GM04503 (cell line): ENCODE measurements around the gene BCL2L15.

Source experiments
- DNase-seq: peaks from one replicate; pipeline ENCODE4 v3.0.0-alpha.2; 2012; ENCODE audit warnings: low read depth

BCL2L15 gene

DNA sequence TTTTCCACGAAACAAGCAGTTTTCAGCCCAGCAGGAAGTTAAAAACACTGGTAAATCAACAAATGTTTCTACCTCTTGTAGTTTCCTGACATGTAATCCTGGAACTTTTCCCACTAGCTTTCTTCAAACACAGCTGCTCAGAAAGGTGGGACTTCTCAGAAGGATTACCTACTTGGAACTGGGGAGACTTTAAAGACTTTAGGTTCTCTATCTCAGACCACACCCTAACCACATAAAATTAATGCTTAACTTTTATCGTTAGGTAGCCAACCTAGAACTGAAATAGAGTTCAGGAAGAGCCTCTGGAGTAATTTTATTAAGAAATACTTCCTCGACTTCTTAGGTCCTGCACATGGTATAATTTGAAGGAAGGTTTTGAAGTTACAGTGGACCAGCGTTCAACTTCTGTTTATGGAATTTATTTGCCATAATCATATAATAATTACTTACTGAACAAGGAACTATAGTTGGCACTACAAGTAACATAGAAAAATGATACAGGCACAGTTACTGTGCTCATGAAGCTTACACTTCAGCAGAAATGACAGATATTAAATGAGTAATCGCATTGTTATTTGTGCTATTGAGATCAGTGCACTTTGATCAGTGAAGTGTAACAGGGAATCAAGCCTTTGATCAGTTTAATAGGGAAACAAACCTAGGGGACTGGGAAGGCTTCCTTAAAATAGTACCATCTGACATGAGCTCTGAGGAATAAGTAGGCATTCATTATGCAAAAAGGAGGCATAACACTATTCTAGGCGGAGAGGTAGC is at the start of gene BCL2L15:
Gene BCL2L15 (minus strand): TSS at position 180 of the 774 bp plus-strand sequence. CDS start 206 bp downstream, outside the sequence.
- DNase-seq = no peak

DNA sequence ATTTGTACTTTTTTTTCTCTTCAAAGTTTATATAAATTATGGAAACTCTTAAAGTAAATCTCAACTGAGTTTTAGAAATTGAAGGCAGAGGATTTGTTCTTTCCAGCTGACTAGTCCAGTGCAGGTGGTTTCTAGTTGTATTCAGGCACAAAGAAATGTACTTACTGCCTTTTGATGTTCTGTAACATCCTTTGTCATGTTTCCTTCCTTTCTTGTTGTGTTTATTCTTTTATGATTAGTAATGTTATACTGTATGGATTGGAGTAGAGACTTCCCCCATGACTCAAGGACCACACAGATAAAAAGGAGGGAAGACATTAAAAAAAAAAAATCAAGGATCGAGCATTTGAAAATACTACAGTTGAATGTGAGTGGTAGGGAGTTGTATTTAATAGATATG is 49.8 kb upstream of the BCL2L15 start:
- no peak for DNase-seq

DNA sequence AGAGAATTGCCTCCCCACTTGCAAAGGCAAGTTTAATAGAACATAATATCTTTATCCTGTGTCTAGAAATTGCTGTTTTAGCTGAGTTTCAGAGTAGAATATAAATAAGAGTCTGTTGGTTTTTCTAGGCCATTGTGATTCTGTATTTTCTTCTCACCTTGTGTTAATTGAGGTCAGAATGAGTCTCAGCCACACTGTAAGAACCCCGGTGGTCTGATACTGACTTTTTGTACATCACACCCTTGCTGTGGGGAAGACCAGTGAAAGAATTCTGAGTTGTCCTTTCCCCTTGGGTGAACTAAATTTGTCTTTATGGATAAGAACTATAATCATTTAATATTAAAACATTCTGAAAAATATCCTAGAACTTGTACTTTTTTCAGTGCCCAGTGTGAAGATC is 48.6 kb upstream of the BCL2L15 start:
- DNase-seq = no peak

DNA sequence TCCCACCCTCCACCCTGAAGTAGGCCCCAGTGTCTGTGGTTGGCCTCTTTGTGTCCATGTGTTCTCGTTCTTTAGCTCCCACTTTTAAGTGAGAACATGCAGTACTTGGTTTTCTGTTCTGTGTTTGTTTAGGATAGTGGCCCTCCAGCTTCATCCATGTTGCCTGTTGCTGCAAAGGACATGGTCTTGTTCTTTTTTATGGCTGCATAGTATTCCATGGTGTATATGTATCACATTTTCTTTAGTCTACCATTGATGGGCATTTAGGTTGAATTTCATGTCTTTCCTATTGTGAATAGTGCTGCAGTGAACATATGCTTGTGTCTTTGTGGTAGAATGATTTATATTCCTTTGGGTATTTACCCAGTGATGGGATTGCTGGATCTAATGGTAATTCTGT is 47.8 kb upstream of the BCL2L15 start:
- no peak for DNase-seq

DNA sequence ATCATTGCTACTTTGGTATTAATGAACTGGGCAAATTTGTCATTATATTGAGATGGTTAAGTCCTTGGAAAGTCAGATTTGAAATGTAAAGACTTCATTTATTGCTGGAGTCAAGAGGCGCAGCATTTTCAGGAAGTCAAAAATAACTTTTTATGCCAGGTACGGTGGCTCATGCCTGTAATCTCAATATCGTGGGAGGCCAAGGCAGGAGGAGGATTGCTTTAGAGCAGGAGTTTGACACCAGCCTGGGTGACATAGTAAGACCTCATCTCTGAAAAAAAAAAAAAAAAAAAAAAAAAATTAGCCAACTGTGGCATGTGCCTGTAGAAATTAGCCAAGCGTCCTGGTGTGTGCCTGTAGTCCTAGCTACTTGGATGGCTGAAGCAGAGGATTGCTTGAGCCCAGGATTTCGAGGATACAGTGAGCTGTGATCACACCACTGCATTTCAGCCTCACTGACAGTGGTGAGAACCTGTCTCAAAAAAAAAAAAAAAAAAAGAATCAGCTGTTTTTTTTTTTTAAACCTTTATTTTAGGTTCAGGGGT is 47.2 kb upstream of the BCL2L15 start:
- no peak for DNase-seq

DNA sequence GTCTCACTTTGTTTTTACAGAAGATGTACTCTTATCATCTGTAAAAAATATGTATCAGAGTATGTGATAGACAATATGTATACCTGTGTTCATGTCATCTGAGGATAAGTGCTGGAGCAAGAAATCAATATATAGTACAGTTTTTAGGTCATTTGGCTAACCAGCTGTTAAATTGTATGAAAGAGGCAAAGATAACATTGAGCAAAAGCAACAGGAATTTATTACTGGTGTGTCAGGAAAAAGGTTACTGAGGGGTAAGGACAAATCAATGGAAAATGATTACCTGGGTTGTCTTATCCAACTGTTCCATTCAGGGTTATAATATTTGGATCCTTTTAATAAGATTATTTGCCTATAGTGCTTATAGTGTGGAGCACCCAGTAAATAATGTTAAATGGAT is 46.6 kb upstream of the BCL2L15 start:
- DNase-seq = no peak

DNA sequence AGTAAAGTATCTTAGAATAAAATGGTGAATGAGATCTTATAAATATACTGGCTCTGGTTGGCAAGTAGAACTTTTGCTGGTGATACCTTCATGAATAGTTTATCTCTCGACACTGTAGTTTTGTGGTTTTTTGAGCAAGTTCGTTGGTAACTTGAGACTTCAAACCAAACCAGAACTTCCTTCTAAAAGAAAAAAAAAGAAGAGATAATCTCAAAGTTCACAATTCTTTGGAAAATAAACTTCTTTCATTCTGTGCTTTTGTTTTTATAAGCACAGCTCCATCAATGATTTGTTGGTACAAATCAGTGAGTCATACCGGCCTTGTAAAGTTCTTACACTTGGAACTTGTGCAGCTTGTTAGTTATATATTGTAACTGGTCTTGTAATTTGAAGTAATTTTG is 44.1 kb upstream of the BCL2L15 start:
- DNase-seq = peak; percentile 15

DNA sequence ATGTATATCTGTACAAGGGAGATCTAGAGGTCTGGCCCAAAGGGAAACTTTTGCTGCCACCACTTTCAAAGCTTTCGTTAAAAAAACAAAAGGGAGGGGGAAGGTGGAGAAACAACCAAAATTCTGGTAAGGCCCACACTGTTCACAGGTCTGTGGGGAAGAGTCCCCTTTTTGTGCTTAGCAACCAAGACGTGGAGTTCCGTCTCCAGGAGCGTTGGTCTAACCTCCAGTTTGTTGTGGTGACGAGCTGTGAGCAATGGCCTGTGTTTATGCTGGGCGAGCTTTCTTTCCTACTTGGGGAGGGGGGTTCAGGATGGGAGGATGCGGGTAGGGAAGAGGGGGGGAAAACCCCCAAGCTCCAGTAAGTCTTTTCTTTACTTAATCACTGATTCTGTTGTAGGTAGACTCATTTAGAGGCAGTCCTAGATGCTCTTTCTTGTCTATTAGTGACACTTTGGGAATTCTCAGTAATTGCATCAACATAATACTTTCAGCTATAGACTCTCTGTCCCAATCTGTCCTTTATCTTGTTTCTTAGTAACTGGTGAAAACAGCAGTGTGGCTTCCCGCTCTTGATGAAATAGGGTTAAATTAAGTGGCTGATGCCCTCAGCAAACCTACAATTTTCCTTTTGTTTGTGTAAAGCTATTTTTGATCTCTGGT is 43.2 kb upstream of the BCL2L15 start:
- DNase-seq = peak; percentile 41

DNA sequence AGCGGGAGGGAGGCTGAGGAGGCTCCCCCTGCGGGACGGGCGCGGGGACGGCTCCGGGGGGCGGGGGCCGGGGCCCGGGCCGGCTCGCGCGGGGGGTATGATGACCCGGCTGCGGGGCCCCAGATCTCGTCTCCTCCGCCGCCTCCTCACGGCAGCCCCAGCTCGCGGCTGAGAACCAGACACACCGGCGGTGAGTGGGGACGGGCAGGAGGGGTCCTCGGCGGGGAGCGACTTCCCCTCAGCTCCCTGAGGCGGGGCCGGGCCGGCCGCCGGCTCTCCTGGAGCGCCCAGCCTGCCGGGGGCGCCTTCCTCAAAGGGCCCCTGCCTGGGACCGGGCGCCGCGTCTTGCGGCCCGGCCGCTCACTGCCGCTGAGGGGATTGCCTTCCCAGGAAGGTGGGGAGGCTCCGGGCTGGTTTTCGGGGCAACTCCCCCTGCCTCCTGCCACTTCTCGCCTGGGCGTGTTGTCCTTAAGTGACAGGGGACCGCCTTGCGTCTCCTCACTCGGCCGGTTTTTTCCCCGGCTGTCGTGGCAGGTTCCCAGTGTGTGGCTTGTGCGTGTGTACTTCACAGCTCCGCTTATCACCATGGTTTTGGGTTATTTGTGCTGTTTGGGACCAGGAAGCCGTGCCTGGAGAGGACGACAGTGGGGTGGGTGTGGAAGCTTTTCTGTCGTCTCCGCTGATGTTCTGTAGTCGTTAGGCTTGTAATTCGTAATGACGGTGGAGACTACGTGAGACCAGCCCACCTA is 42.5 kb upstream of the BCL2L15 start:
- DNase-seq = peak; percentile 26

DNA sequence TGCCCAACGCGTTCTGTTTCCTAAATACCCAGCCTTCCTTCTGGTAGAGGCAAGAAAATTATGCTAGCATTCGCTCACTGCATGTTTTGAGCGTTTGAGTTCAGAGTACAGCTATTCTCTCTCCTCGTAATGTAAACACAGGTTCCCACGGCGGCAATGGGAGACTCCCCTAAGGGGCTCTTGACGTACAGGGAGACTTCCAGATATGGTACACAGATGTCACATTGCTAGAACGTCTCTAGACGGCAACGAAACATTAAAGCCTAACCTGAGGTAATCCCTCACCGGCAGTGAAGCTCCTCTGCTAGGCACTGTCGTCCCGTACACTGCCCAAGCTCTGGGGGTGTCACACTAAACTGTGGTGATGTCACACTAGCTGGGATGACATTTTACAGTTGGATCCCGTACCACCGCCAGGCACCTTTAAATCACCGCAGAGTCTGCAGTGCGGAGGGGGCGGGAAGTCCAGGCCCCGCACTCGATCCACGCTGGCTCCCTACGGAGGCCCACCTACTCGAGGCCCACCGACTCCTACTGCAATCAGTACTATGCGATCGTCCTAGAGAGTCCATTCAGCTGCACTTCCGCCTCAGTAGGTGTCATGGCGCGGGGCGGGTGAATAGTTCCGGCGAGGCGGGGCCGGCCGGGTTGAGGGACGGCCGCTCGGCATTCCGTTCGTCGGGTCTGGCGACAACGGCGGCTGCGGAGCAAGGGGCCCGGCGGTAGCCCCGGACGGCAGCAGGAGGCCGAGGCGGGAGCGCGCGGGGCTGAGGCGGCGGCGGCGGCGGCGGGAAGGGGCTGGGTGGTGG is 41.8 kb upstream of the BCL2L15 start, which contains the start of gene HIPK1:
Gene HIPK1 (plus strand): TSS at position 384 of the 809 bp plus-strand sequence.
- DNase-seq = peak; percentile 47

DNA sequence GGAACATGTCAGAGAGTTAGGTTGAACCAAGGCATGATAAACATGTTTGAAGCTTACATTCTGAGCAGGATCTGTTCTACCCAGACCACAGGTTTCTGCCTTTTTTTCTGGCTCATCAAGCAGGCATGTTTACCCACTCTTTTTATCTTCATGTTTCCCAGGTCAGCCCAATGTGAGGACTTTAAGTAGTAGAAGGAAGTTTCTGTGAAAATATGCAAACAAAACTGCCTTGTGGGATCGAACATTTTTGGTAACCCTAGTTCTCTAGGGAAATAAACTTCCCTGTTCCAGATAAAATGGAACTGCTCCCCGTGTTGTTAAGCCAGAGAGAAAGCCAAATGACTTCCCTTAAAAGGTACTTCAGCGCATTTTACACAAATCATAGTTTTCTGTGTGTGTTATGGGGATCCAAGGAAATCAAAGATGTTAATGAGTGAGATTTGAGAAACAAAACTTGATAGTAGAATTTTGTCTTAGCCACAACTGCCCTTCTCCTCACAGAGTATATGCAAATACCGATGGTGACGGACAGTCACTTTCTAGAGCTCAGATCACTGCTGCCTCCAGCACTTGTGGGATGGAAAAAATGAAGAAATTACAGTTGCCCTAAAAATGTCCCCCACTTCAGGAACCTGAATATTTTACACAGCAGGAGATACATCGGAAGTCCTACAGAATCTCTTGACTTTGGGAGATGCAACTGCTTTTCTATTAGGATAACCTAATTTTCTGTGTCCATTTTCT is 41.0 kb upstream of the BCL2L15 start:
- no peak for DNase-seq

DNA sequence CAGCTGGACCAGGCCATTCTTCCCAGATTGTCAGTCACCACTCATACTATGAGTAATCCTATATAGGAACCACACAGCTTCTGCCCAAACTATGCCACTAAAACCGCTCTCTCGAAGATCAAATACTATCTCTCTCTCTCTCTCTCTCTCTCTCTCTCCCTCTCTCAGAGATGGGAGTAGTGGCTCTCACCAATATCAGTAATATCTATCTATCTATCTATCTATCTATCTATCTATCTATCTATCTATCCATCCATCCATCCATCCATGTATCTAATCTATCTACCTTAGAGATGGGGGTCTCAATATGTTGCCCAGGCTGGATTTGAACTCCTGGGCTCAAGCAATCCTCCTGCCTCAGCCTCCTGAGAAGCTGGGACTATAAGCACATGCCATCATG is 37.1 kb upstream of the BCL2L15 start:
- no peak for DNase-seq

DNA sequence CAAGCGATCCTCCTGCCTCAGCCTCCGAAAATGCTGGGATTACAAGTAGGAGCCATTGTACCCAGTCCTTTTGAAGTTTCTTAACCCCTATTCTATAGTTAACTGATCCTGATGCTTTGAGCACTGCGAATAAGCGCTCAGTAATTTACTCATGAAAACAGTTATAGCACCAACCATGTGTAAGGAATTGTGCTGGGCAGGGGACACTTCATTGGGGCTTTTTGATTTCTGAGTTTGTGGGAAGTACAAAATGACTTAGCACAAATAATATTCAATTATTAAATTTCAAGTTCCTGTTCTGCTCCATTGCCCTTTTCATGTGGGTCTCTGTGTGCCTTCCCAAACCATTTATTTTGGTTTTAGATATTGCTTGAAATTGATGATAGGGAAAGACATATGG is 35.6 kb upstream of the BCL2L15 start:
- no peak for DNase-seq

DNA sequence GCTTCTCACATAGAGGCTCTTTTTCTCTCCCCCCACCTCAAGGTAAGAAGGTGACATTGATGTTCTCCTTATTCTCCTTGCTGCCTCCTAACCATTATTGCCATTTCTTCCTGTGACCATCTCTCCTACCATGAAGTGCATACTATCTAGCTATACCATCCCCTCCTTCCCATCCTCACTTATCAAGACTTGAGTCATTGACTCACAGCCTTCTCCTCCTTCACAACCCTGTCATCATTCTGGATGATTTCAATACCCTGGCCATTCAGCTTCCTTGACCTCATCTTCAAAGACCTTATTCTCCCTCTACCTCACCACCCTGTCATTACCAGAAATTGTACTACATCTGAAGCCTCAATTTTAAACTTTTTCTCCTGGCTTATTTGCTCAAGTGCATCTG is 30.9 kb upstream of the BCL2L15 start:
- DNase-seq = no peak

DNA sequence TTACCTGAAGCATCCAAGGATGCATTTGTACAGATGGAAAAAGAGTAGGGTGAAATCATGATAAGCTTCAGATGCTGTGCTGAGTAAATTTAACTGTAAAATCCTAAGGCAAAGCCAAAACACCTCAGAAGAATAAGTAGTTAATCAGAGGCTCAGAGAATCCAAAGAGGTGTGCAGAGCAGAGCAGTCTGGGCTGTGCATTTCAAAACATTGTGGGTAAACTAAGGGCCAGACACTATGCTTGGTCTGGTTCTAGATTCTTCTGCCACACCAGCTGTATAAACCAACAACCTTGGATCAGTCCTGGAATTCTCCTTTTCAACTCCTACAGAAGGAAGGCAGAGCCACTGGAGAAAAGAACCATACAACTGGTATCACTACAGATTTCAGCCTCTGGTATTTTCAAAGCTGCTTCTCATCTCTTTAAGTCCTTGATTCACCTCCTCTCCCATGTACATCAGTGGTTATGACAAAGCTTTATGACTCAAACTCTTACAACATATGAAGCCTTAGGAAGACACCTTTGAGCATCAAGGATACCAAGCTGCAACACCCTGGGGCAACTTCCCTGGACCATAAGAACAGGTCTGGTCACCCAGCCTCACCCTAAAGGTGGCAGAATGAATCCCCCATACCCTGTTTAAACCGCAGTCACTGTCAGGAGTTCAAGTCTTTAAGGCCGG is 30.2 kb upstream of the BCL2L15 start:
- DNase-seq = no peak

DNA sequence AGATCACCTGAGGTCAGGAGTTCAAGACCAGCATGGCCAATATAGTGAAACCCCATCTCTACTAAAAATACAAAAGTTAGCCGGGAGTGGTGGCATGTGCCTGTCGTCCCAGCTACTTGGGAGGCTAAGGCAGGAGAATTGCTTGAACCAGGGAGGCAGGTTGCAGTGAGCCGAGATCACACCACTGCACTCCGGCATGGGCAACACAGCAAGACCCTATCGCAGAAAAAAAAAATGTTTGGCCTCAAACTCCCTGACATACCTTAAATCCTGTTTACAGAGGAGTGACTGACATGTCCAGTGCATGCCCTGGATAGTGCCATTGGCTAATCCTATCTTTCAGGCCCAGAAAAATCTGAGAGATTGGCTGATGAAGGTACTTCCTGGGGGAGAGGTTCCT is 29.6 kb upstream of the BCL2L15 start:
- DNase-seq = no peak

DNA sequence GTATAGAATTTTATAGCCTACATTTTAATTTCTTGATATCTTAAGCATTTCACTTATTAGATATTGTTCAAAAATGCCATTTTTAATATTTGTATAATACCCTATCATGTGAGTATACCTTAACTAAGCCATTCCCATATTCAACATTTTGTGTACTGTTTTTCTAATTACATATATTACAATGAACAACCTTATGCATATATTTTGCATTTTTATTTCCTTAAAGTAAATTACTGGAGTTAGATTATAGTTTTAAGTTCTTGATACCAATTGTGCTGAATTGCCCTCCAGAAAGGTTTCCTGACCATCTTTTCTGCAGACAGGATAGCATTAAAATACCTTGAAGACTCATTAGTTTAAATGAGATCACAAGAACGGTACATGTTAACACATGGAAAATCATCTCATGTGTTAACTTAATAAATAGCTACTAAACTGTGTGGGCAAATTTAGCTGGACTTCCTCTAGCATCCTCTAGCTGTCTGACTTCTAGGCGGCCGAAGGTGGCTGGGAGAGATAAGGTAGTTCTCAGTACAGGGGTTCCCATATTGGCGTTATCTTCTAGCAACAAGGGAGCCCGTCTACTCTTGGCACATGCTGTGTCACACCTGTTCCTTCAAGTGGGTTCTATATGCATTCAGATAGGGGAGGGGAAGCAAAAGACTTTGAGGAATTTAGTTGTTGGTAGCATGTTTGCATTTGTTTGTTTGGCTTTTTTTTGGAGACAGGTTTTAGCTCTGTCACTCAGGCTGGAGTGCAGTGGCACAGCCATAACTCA is 26.7 kb upstream of the BCL2L15 start:
- no peak for DNase-seq

DNA sequence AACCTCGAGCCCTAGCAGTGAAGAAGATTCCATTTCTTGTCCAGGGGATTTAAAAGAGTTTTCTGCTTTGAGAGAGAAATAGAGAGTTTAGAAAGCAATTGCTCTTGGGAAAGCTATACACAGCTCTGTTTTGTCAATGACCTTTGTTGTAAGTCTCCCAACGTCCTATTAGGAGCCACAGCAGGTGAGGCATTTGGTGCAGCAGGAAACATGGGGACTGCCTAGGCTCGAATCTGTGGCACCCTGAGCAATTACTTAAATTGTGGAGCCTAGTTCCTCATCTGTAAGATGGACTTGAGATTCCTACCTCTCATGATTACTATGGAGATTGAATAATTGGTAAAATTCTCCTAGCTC is 25.9 kb upstream of the BCL2L15 start:
- DNase-seq = no peak

DNA sequence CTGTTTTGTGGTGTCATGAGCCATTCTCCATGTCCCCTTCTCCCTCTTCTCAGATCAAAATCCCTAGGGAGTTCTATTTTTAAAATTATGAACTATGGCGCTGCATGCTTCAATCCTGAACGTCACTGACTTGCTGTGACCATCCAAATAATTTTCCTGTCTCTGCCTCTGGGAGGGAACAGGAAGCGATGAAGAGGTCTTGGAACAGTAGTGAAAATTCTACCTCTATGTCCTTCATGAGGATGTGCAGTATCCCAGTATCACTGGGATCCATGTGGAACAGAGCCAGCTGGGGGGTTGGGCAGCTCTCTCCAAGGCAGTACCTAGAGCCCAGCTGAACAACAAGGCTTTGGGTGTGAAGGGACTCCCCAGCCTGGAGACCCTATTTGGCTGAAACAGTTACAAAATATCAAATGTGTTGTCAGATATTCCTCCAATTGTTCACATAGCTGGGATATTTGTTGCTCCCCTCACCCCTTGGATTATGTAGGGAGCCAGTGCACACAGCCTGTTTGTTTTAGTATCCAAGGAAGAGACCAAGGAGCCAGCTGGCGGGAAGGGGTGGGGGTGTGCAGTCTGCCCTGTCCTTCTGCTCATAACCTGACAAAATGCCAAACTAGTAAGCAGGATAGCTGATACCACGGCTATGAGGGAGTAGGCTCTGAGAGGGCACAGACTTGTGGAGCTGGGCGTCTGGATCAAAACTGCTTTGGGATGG is 25.4 kb upstream of the BCL2L15 start:
- DNase-seq = peak; percentile 69
